ENCODE results near the gene TMEM205.

The TMEM205 gene

DNA sequence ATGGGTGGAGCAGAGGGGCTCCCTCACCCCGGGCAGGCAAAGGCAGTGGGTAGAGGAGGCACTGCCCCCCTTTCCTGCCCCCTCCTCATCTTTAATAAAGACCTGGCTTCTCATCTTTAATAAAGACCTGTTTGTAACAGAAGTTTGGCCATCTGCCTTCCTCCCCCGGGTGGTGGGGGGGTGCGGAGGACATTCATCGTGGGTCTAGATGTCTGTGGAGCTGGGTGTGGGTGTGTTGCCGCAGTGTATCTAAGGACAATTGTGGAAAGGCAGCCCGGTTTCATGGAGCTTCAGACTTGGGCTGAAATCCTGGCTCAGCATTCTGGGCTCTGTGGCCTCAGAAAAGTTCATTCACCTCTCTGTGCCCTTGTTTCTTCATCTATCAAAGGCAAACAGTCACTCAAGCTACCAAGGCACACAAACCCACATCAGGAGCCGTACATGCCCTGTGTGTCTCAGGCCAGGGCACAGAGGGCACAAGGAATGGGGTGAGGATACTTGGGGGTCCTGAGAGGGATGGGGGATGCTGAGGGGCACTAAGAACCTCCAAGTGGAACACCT, 19.6 kb upstream of the TMEM205 start:
- Histone ChIP-seq H3K4me1 (ENCODE audit: insufficient read depth, low read length) (no peaks in the 10 kb centered on the region), H4K20me1 (ENCODE audit: insufficient read depth, low read length) (no peaks in the 10 kb centered on the region), H3K9me3 (ENCODE audit: insufficient read depth, low read length, severe bottlenecking) (no peaks in the 10 kb centered on the region), H2AFZ (ENCODE audit: low read depth, low read length) (no peak overlapping the region), H3K79me2 (ENCODE audit: insufficient read depth, low read length) (no peaks in the 10 kb centered on the region), H3K36me3 (ENCODE audit: insufficient read depth, low read length) (peaks cover 6% of the 10 kb centered on the region), H3K27ac (ENCODE audit: low read length) (no peak overlapping the region), H3K9ac (ENCODE audit: low read depth, low read length) (no peak overlapping the region), H3K27me3 (ENCODE audit: insufficient read depth, low read length, poor library complexity) (no peaks in the 10 kb centered on the region), H3K4me2 (ENCODE audit: insufficient read depth, low read length) (no peak overlapping the region), H3K4me3 (ENCODE audit: low read depth in 1 of 2, low read length in 2 of 2) (no peak overlapping the region)
- no peak for DNase-seq
- ATAC-seq (ENCODE audit: insufficient read depth, low read depth), result no peak
- no peak for TF ChIP-seq EZH2 (IDR thresholded peaks at IDR 0.05; ENCODE audit: borderline replicate concordance, low read depth, low read length, severe bottlenecking)
- TF ChIP-seq, protein P1, sequence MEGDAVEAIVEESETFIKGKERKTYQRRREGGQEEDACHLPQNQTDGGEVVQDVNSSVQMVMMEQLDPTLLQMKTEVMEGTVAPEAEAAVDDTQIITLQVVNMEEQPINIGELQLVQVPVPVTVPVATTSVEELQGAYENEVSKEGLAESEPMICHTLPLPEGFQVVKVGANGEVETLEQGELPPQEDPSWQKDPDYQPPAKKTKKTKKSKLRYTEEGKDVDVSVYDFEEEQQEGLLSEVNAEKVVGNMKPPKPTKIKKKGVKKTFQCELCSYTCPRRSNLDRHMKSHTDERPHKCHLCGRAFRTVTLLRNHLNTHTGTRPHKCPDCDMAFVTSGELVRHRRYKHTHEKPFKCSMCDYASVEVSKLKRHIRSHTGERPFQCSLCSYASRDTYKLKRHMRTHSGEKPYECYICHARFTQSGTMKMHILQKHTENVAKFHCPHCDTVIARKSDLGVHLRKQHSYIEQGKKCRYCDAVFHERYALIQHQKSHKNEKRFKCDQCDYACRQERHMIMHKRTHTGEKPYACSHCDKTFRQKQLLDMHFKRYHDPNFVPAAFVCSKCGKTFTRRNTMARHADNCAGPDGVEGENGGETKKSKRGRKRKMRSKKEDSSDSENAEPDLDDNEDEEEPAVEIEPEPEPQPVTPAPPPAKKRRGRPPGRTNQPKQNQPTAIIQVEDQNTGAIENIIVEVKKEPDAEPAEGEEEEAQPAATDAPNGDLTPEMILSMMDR (IDR thresholded peaks at IDR 0.05; ENCODE audit: borderline replicate concordance, extremely low read depth, low read length, poor library complexity, severe bottlenecking), result no peak

DNA sequence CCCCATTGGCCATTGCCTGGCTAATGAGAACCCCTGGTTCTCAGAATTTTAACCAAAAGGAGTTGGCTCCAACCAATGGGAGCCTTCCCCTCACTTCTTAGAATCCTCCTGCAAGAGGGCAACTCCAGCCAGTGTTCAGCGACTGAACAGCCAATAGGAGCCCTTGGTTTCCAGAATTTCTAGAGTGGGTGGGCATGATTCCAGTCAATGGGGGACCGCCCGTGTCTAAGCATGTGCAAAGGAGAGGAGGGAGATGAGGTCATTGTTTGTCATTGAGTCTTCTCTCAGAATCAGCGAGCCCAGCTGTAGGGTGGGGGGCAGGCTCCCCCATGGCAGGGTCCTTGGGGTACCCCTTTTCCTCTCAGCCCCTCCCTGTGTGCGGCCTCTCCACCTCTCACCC, 18.9 kb upstream of the TMEM205 start:
- Histone ChIP-seq H3K4me2 (ENCODE audit: insufficient read depth, low read length) (no peak overlapping the region), H2AFZ (ENCODE audit: low read depth, low read length) (no peak overlapping the region), H3K27me3 (ENCODE audit: insufficient read depth, low read length, poor library complexity) (no peaks in the 10 kb centered on the region), H3K27ac (ENCODE audit: low read length) (no peak overlapping the region), H3K9me3 (ENCODE audit: insufficient read depth, low read length, severe bottlenecking) (no peaks in the 10 kb centered on the region), H3K4me3 (ENCODE audit: low read depth in 1 of 2, low read length in 2 of 2) (no peak overlapping the region), H3K36me3 (ENCODE audit: insufficient read depth, low read length) (peaks cover 6% of the 10 kb centered on the region), H4K20me1 (ENCODE audit: insufficient read depth, low read length) (no peaks in the 10 kb centered on the region; the same call in 1 of the 2 replicates), H3K79me2 (ENCODE audit: insufficient read depth, low read length) (no peaks in the 10 kb centered on the region), H3K9ac (ENCODE audit: low read depth, low read length) (no peak overlapping the region), H3K4me1 (ENCODE audit: insufficient read depth, low read length) (no peaks in the 10 kb centered on the region)
- ATAC-seq (ENCODE audit: insufficient read depth, low read depth) (no peak), DNase-seq (no peak)
- no peak for TF ChIP-seq EZH2 (IDR thresholded peaks at IDR 0.05; ENCODE audit: borderline replicate concordance, low read depth, low read length, severe bottlenecking)
- TF ChIP-seq, protein P1 (IDR thresholded peaks at IDR 0.05; ENCODE audit: borderline replicate concordance, extremely low read depth, low read length, poor library complexity, severe bottlenecking), result no peak

DNA sequence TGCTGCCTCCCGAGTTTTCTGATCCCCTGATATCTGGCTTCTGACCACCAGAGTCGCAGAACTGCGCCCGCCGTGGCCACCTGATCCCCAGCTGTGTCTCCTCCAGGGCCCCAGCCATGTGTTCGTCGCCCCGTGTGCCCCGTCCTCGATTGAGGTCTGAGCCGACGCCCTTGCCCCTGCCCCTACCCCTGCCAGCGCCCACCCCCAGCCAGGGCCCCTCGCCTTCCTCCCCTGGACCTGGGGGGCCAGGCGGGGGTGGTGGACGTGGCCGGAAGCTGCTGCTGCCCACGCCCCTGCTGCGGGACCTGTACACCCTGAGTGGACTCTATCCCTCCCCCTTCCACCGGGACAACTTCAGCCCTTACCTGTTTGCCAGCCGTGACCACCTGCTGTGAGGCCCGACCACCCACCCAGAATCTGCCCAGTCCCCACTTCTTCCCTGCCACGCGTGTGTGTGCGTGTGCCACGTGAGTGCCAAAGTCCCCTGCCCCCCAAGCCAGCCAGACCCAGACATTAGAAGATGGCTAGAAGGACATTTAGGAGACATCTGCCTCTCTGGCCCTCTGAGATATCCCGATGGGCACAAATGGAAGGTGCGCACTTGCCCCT, 18.3 kb upstream of the TMEM205 start:
- no peaks in the 10 kb centered on the region for H3K27me3 ChIP-seq (ENCODE audit: insufficient read depth, low read length, poor library complexity)

More for the DNA sequence above, 18.3 kb upstream of the TMEM205 start:
- ATAC-seq (ENCODE audit: insufficient read depth, low read depth) (no peak), DNase-seq (no peak)
- TF ChIP-seq, protein P1 (IDR thresholded peaks at IDR 0.05; ENCODE audit: borderline replicate concordance, extremely low read depth, low read length, poor library complexity, severe bottlenecking), result no peak
- TF ChIP-seq EZH2 (IDR thresholded peaks at IDR 0.05; ENCODE audit: borderline replicate concordance, low read depth, low read length, severe bottlenecking), result no peak
- H3K79me2 ChIP-seq (ENCODE audit: insufficient read depth, low read length), result no peaks in the 10 kb centered on the region
- H3K9me3 ChIP-seq (ENCODE audit: insufficient read depth, low read length, severe bottlenecking), result no peaks in the 10 kb centered on the region
- no peaks in the 10 kb centered on the region for H3K4me1 ChIP-seq (ENCODE audit: insufficient read depth, low read length)
- H3K27ac ChIP-seq (ENCODE audit: low read length), result no peak overlapping the region
- H2AFZ ChIP-seq (ENCODE audit: low read depth, low read length), result no peak overlapping the region
- H3K9ac ChIP-seq (ENCODE audit: low read depth, low read length), result no peak overlapping the region
- H3K4me2 ChIP-seq (ENCODE audit: insufficient read depth, low read length), result no peak overlapping the region
- peaks cover 6% of the 10 kb centered on the region for H3K36me3 ChIP-seq (ENCODE audit: insufficient read depth, low read length)
- H4K20me1 ChIP-seq (ENCODE audit: insufficient read depth, low read length), result no peaks in the 10 kb centered on the region; the same call in 1 of the 2 replicates
- H3K4me3 ChIP-seq (ENCODE audit: low read depth in 1 of 2, low read length in 2 of 2), result no peak overlapping the region
